DMS 273 treated with DMSO at 0.1 percent for 48 hours (cell line): Measurements from ENCODE around the gene ELMO3.
A peak's percentile ranks its signal among the peaks of the same experiment; 100 is the strongest.

ENCODE experiments used
- DNase-seq: peaks from one replicate; lab custom pipeline; 2025; lab: John Stamatoyannopoulos, UW

Gene ELMO3

GRCh38 chr16:67164599-67165061 is 34.3 kb upstream of the ELMO3 start, which contains the start of gene HSF4:
Gene HSF4, plus strand, starts transcription at chr16:67164745. Its CDS starts 67 bp downstream, at chr16:67164812.
- no peak for DNase-seq

- no peak for DNase-seq
These were observed 33.5 kb upstream of the ELMO3 start for GRCh38 chr16:67165121-67166078.

GRCh38 chr16:67166110-67166547 is 32.8 kb upstream of the ELMO3 start:
- DNase-seq = no peak

GRCh38 chr16:67166598-67167168 is 32.2 kb upstream of the ELMO3 start:
- DNase-seq = no peak

- DNase-seq = no peak
These were observed 31.3 kb upstream of the ELMO3 start for GRCh38 chr16:67167588-67167987.

- DNase-seq = no peak
These were observed 29.9 kb upstream of the ELMO3 start for GRCh38 chr16:67169011-67169451.

GRCh38 chr16:67169642-67170167 is 29.2 kb upstream of the ELMO3 start:
- no peak for DNase-seq

- peak; percentile 80 for DNase-seq
These were observed 28.6 kb upstream of the ELMO3 start, which contains the start of gene NOL3 for GRCh38 chr16:67170168-67170948. Gene NOL3, plus strand, starts transcription at chr16:67170538.

GRCh38 chr16:67170949-67171649 is 27.8 kb upstream of the ELMO3 start:
- DNase-seq = no peak

- DNase-seq = no peak
These were observed 25.6 kb upstream of the ELMO3 start for GRCh38 chr16:67173323-67173722.

GRCh38 chr16:67173808-67174705 is 24.9 kb upstream of the ELMO3 start:
- peak; percentile 74 for DNase-seq

- DNase-seq = no peak
These were observed 24.2 kb upstream of the ELMO3 start for GRCh38 chr16:67174706-67175231.

GRCh38 chr16:67176662-67177061 is 22.3 kb upstream of the ELMO3 start:
- no peak for DNase-seq

- no peak for DNase-seq
These were observed 20.9 kb upstream of the ELMO3 start for GRCh38 chr16:67177743-67178699.

- DNase-seq = no peak
These were observed 19.4 kb upstream of the ELMO3 start for GRCh38 chr16:67179421-67180080.

GRCh38 chr16:67180166-67180565 is 18.8 kb upstream of the ELMO3 start:
- no peak for DNase-seq

- peak; percentile 65 for DNase-seq
These were observed 17.6 kb upstream of the ELMO3 start for GRCh38 chr16:67181346-67181745.

- no peak for DNase-seq
These were observed 16.6 kb upstream of the ELMO3 start for GRCh38 chr16:67182288-67182687.
